Panc1 (cell line): Measurements from ENCODE around the gene SMARCB1.

Experiments used
- SIN3A ChIP-seq: IDR thresholded peaks from 2 replicates; pipeline ENCODE4 v1.6.1; 2012; ENCODE audit warnings: low read depth, mild to moderate bottlenecking, low read length, moderate library complexity, borderline replicate concordance; ENCODE audit not compliant: insufficient read depth
- TCF7L2 ChIP-seq: IDR thresholded peaks from 2 replicates; pipeline ENCODE4 v1.6.1; 2011; ENCODE audit warnings: mild to moderate bottlenecking, low read depth, low read length, inconsistent platforms
- TF ChIP-seq, protein P1 (sequence below): fragments of 450-650 bp; IDR thresholded peaks from 2 replicates; pipeline ENCODE4 v1.5.1; 2017; ENCODE audit warnings: mild to moderate bottlenecking
- TF ChIP-seq, protein P2 (sequence below), 2 experiments: IDR thresholded peaks; 2 replicates each; pipeline ENCODE4 v1.6.1; 2011 to 2012; ENCODE audit warnings: low read depth in 2 of 2, control low read depth in 1 of 2, low read length in 1 of 2, mild to moderate bottlenecking in 1 of 2, moderate library complexity in 1 of 2; ENCODE audit not compliant: insufficient read depth in 1 of 2

DNA sequence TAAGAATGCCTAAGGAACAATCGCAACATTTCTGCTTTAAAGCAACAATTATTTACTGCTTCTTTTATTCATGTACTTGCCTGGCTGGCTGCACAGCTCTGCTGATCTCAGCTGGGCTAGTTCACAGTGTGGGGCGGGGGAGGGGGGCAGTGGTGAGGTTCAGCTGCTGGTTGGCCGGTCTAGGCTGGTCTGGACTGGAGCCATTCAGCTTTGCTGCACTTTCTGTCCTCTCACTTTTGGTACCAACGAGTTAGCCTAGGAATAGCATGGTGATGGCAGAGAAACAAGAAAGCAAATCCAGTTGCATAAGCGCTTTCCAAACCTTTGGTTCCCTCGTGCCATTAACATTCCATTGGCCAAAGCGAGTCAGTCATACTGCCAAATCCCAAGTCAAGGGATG is 91.5 kb downstream of the SMARCB1 start:
- TF ChIP-seq TCF7L2 (no peak), SIN3A (no peak)
- TF ChIP-seq, protein P1, sequence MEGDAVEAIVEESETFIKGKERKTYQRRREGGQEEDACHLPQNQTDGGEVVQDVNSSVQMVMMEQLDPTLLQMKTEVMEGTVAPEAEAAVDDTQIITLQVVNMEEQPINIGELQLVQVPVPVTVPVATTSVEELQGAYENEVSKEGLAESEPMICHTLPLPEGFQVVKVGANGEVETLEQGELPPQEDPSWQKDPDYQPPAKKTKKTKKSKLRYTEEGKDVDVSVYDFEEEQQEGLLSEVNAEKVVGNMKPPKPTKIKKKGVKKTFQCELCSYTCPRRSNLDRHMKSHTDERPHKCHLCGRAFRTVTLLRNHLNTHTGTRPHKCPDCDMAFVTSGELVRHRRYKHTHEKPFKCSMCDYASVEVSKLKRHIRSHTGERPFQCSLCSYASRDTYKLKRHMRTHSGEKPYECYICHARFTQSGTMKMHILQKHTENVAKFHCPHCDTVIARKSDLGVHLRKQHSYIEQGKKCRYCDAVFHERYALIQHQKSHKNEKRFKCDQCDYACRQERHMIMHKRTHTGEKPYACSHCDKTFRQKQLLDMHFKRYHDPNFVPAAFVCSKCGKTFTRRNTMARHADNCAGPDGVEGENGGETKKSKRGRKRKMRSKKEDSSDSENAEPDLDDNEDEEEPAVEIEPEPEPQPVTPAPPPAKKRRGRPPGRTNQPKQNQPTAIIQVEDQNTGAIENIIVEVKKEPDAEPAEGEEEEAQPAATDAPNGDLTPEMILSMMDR = no peak
- TF ChIP-seq, protein P2, sequence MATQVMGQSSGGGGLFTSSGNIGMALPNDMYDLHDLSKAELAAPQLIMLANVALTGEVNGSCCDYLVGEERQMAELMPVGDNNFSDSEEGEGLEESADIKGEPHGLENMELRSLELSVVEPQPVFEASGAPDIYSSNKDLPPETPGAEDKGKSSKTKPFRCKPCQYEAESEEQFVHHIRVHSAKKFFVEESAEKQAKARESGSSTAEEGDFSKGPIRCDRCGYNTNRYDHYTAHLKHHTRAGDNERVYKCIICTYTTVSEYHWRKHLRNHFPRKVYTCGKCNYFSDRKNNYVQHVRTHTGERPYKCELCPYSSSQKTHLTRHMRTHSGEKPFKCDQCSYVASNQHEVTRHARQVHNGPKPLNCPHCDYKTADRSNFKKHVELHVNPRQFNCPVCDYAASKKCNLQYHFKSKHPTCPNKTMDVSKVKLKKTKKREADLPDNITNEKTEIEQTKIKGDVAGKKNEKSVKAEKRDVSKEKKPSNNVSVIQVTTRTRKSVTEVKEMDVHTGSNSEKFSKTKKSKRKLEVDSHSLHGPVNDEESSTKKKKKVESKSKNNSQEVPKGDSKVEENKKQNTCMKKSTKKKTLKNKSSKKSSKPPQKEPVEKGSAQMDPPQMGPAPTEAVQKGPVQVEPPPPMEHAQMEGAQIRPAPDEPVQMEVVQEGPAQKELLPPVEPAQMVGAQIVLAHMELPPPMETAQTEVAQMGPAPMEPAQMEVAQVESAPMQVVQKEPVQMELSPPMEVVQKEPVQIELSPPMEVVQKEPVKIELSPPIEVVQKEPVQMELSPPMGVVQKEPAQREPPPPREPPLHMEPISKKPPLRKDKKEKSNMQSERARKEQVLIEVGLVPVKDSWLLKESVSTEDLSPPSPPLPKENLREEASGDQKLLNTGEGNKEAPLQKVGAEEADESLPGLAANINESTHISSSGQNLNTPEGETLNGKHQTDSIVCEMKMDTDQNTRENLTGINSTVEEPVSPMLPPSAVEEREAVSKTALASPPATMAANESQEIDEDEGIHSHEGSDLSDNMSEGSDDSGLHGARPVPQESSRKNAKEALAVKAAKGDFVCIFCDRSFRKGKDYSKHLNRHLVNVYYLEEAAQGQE (IDR thresholded peaks at IDR 0.05; ENCODE audit: insufficient read depth in 1 of 2, low read depth in 2 of 2, low read length in 1 of 2) = no peak
